Subcutaneous preadipocyte (primary cell): ENCODE results near the gene TRIAP1. TPM values are rescaled to one million over a fixed set of nuclear protein-coding genes. Genes with fewer than 3 reads are reported as not detected.

ENCODE experiments used
- total RNA-seq: library from RNA; depleted of rRNA; stranded (reverse); fragments of >200 nt; gene quantifications from 2 replicates; pipeline ENCODE4 v1.2.3, GENCODE V29; 2012

Gene TRIAP1
- 23.9 and 28.0 TPM in 2 replicates for total RNA-seq

DNA sequence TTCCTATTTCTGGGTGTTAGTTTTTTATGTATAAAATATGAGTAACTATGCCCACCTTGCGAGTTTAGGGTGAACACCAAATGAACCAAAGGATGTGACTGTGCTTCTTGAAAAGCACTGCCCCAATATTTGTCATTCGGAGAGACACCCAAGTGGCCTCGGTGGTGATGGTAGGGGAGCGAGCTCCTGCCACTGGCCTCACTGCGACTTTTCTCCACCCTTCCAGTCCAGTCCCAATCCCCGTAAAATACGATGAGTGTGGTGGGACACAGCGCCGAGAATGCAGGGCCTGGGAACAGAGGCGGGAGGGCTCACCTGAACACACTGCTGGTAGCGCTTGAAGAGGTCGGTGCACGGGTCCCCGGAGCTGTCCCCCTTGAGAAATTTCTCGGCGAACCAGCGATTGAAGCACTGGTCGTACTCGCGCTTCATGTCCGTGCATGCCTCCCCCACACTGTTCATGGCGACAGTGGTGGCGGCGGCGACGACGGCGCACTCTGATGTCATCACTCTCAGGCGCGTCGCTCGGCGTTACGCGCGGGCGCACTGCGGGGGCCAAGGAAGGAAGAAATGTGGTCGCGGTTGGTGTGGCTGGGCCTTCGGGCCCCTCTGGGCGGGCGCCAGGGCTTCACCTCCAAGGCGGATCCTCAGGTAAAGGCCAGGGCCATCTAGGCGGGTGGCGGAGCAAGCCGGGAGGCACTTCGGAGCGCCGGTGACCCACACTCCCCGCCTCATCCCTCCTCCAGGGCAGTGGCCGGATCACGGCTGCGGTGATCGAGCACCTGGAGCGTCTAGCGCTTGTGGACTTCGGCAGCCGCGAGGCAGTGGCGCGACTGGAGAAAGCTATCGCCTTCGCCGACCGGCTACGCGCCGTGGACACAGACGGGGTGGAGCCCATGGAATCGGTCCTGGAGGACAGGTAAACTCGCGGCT is at the start of gene TRIAP1, which contains the start of gene GATC:
TRIAP1 (minus strand) TSS at position 474 of the 933 bp plus-strand sequence; CDS start at position 462, 12 bp downstream.
GATC (plus strand) TSS at position 534 of the 933 bp plus-strand sequence; CDS start at position 571, 37 bp downstream.

GRCh38 chr12:120469450-120470149 is 23.4 kb upstream of the TRIAP1 start, which contains the start of gene SRSF9:
TSS of gene SRSF9 (minus strand) at chr12:120469748. CDS start at chr12:120469609, 139 bp downstream.

DNA sequence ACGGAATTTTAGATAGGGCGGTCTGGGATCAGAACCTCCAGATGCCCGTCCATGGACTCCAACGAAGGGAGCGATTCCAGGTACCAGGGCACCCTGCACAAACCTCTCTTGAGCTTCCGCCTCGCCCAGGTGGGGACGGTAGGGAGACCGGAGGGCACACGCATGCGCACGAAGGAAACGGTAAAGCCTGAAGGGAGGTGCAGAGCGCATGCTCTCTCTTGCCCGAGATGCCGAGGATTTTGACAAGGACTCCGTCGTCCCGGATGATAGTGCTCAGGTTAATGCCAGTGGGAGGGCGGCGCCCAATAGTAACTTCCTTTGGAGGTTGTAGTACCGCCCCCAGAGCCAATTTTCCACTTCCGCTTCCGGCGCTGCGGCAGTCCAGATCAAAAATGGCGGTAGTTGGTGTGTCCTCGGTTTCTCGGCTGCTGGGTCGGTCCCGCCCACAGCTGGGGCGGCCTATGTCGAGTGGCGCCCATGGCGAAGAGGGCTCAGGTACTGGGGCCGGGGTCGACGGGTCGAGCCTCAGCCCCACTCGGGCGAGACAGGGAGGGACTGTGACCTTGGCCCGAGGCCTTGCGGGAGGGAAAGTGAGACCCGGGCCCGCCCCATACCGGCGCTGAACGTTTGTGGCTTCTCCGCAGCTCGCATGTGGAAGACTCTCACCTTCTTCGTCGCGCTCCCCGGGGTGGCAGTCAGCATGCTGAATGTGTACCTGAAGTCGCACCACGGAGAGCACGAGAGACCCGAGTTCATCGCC is 8.3 kb downstream of the TRIAP1 start, which contains the start of gene COX6A1:
COX6A1 (plus strand) TSS at position 379 of the 760 bp plus-strand sequence; CDS start at position 393, 14 bp downstream.

Other genes with a start within 250 kb of the TRIAP1 start
- gene RPLP0, start 245.3 kb downstream of the TRIAP1 start, total RNA-seq: 2,557 and 4,467 TPM in 2 replicates
- gene PXN, start 180.7 kb downstream of the TRIAP1 start, total RNA-seq: 60.6 and 126 TPM in 2 replicates
- under 0.01 TPM in 2 replicates for gene RNU4-2, start 154.5 kb downstream of the TRIAP1 start, total RNA-seq
- gene RNU4-1, start 153.1 kb downstream of the TRIAP1 start, total RNA-seq: under 0.01 TPM in 2 replicates
- gene SIRT4, start 144.1 kb downstream of the TRIAP1 start, total RNA-seq: 0.59 and 0.73 TPM in 2 replicates
- not detected in 2 replicates for gene PLA2G1B, start 118.6 kb downstream of the TRIAP1 start, total RNA-seq
- under 0.01 TPM in 1 of 2 replicates, not detected in the other for gene MSI1, start 77.2 kb downstream of the TRIAP1 start, total RNA-seq
- gene COX6A1, start 8.3 kb downstream of the TRIAP1 start, total RNA-seq: 197 and 321 TPM in 2 replicates
- 20.2 and 25.8 TPM in 2 replicates for gene GATC, start 60 bp upstream of the TRIAP1 start, total RNA-seq
- 116 and 137 TPM in 2 replicates for gene SRSF9, start 23.4 kb upstream of the TRIAP1 start, total RNA-seq
- gene DYNLL1, start 49.7 kb upstream of the TRIAP1 start, total RNA-seq: 208 and 216 TPM in 2 replicates
- gene COQ5, start 82.8 kb upstream of the TRIAP1 start, total RNA-seq: 18.0 and 19.5 TPM in 2 replicates
- gene RNF10, start 88.0 kb upstream of the TRIAP1 start, total RNA-seq: 103 and 107 TPM in 2 replicates
- 34.0 and 40.4 TPM in 2 replicates for gene POP5, start 135.0 kb upstream of the TRIAP1 start, total RNA-seq
- gene CABP1, start 194.2 kb upstream of the TRIAP1 start, total RNA-seq: 0.20 and 0.37 TPM in 2 replicates
- 64.7 and 110 TPM in 2 replicates for gene MLEC, start 240.8 kb upstream of the TRIAP1 start, total RNA-seq